Measurements from ENCODE around the gene KIF18B. TPM values are rescaled to one million over a fixed set of nuclear protein-coding genes. Genes with fewer than 3 reads are reported as not detected.

KIF18B gene
- total and polyA plus RNA-seq, 2 of the 13 experiments (the other 11 are each of a cell fraction or from before 2014, with no cell fraction given) = 15.2 to 15.3 TPM

- TF ChIP-seq HOXA3 (CRISPR knock-in tag; IDR thresholded peaks at IDR 0.05) (peak; percentile 99), DNMT3B (CRISPR knock-in tag; conservative IDR thresholded peaks at IDR 0.05) (no peak), ZNF788 (CRISPR knock-in tag; IDR thresholded peaks at IDR 0.05; ENCODE audit: borderline replicate concordance) (peak; percentile 97), SATB2 (CRISPR knock-in tag; IDR thresholded peaks at IDR 0.05) (0 out of 2 replicates have a peak, but pooled peaks have one; percentile 51), UBTF (CRISPR knock-in tag; IDR thresholded peaks at IDR 0.05) (peak; percentile 85), ZNF607 (CRISPR knock-in tag; IDR thresholded peaks at IDR 0.05; ENCODE audit: borderline replicate concordance) (peak; percentile 91; the same call in 1 of the 2 replicates), TEAD2 (CRISPR knock-in tag; IDR thresholded peaks at IDR 0.05) (no peak; the same call in none of the 2 replicates), ZNF468 (CRISPR knock-in tag; IDR thresholded peaks at IDR 0.05) (no peak), TARDBP (CRISPR knock-in tag; IDR thresholded peaks at IDR 0.05) (peak; percentile 100), THRA (CRISPR knock-in tag; IDR thresholded peaks at IDR 0.05; ENCODE audit: borderline replicate concordance) (peak; percentile 86), SMARCC2 (IDR thresholded peaks at IDR 0.05) (no peak), THAP9 (CRISPR knock-in tag; IDR thresholded peaks at IDR 0.05; ENCODE audit: borderline replicate concordance) (peak; percentile 98), ZNF572 (CRISPR knock-in tag; IDR thresholded peaks at IDR 0.05) (peak; percentile 100), ZNF839 (CRISPR knock-in tag; IDR thresholded peaks at IDR 0.05; ENCODE audit: borderline replicate concordance) (peak; percentile 97; the same call in 1 of the 2 replicates)
- TF ChIP-seq, protein P1, sequence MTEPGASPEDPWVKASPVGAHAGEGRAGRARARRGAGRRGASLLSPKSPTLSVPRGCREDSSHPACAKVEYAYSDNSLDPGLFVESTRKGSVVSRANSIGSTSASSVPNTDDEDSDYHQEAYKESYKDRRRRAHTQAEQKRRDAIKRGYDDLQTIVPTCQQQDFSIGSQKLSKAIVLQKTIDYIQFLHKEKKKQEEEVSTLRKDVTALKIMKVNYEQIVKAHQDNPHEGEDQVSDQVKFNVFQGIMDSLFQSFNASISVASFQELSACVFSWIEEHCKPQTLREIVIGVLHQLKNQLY (CRISPR knock-in tag; IDR thresholded peaks at IDR 0.05) = peak; percentile 59; the same call in 1 of the 2 replicates
- TF ChIP-seq, protein P2, sequence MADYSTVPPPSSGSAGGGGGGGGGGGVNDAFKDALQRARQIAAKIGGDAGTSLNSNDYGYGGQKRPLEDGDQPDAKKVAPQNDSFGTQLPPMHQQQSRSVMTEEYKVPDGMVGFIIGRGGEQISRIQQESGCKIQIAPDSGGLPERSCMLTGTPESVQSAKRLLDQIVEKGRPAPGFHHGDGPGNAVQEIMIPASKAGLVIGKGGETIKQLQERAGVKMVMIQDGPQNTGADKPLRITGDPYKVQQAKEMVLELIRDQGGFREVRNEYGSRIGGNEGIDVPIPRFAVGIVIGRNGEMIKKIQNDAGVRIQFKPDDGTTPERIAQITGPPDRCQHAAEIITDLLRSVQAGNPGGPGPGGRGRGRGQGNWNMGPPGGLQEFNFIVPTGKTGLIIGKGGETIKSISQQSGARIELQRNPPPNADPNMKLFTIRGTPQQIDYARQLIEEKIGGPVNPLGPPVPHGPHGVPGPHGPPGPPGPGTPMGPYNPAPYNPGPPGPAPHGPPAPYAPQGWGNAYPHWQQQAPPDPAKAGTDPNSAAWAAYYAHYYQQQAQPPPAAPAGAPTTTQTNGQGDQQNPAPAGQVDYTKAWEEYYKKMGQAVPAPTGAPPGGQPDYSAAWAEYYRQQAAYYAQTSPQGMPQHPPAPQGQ (CRISPR knock-in tag; IDR thresholded peaks at IDR 0.05; ENCODE audit: borderline replicate concordance) = no peak
- TF ChIP-seq, protein P3, sequence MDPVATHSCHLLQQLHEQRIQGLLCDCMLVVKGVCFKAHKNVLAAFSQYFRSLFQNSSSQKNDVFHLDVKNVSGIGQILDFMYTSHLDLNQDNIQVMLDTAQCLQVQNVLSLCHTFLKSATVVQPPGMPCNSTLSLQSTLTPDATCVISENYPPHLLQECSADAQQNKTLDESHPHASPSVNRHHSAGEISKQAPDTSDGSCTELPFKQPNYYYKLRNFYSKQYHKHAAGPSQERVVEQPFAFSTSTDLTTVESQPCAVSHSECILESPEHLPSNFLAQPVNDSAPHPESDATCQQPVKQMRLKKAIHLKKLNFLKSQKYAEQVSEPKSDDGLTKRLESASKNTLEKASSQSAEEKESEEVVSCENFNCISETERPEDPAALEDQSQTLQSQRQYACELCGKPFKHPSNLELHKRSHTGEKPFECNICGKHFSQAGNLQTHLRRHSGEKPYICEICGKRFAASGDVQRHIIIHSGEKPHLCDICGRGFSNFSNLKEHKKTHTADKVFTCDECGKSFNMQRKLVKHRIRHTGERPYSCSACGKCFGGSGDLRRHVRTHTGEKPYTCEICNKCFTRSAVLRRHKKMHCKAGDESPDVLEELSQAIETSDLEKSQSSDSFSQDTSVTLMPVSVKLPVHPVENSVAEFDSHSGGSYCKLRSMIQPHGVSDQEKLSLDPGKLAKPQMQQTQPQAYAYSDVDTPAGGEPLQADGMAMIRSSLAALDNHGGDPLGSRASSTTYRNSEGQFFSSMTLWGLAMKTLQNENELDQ (CRISPR knock-in tag; IDR thresholded peaks at IDR 0.05; ENCODE audit: borderline replicate concordance) = peak; percentile 25; the same call in 1 of the 2 replicates
Measured at GRCh38 chr17:44899074-44899782, 48.3 kb downstream of the KIF18B start, which contains the start of gene EFTUD2 (continued).
